ENCODE measurements around the gene ZNF536.

ZNF536 gene

DNA sequence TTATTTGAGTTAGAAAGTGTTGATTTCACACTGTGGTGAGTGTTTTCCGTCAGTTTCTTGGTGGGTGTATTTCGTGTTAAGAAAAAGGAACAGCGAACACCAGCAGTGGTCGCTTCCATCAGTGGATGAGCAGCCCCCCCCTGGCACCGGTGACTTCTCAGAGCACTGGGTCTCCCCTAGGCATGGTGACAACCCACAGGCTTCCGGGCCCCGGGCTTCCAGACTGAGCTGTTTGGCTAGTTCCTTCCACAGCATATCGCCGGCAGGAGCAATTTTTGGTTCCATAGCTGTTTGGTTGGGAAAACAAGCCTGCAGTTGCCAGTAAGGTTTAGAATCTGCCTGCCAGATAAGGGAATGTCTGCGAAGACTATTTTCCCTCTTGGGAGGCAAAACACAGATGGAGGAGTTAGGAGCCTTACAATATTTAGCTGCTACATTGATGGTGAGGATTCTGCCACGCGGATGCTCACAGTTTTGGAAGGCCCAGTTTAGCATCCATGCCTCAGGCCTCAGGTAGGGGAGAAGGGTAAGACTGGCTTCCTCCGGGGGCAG is 18.7 kb upstream of the ZNF536 start:
- Histone ChIP-seq H3K4me1 (ENCODE audit: low read length) (no peaks in the 10 kb centered on the region), H3K4me2 (ENCODE audit: low read depth, low read length) (no peak overlapping the region), H3K27ac (ENCODE audit: low read length) (no peak overlapping the region), H3F3A (ENCODE audit: insufficient read depth, low read length) (no peaks in the 10 kb centered on the region), H3K9ac (ENCODE audit: low read length) (no peak overlapping the region), H2AFZ (ENCODE audit: low read length) (no peak overlapping the region), H3K36me3 (replicated peaks; ENCODE audit: insufficient read depth, low read length) (no peaks in the 10 kb centered on the region), H4K20me1 (ENCODE audit: insufficient read depth, low read length) (no peaks in the 10 kb centered on the region), H3K9me3 (replicated peaks; ENCODE audit: insufficient read depth, low read length) (no peaks in the 10 kb centered on the region), H3K27me3 (replicated peaks; ENCODE audit: insufficient read depth, low read length) (peaks cover 83% of the 10 kb centered on the region), H3K9me2 (replicated peaks; ENCODE audit: insufficient read depth, low read length) (no peaks in the 10 kb centered on the region), H3K79me2 (ENCODE audit: low read length) (no peaks in the 10 kb centered on the region), H3K4me3 (ENCODE audit: low read length) (no peak overlapping the region)
- no peak for DNase-seq
- TF ChIP-seq, protein P1, sequence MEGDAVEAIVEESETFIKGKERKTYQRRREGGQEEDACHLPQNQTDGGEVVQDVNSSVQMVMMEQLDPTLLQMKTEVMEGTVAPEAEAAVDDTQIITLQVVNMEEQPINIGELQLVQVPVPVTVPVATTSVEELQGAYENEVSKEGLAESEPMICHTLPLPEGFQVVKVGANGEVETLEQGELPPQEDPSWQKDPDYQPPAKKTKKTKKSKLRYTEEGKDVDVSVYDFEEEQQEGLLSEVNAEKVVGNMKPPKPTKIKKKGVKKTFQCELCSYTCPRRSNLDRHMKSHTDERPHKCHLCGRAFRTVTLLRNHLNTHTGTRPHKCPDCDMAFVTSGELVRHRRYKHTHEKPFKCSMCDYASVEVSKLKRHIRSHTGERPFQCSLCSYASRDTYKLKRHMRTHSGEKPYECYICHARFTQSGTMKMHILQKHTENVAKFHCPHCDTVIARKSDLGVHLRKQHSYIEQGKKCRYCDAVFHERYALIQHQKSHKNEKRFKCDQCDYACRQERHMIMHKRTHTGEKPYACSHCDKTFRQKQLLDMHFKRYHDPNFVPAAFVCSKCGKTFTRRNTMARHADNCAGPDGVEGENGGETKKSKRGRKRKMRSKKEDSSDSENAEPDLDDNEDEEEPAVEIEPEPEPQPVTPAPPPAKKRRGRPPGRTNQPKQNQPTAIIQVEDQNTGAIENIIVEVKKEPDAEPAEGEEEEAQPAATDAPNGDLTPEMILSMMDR (IDR thresholded peaks at IDR 0.05; ENCODE audit: low read length) = no peak
- TF ChIP-seq EZH2phosphoT487 (IDR thresholded peaks at IDR 0.05; ENCODE audit: low read length) (no peak), EZH2 (optimal IDR thresholded peaks at IDR 0.05; ENCODE audit: low read depth, low read length) (no peak)

DNA sequence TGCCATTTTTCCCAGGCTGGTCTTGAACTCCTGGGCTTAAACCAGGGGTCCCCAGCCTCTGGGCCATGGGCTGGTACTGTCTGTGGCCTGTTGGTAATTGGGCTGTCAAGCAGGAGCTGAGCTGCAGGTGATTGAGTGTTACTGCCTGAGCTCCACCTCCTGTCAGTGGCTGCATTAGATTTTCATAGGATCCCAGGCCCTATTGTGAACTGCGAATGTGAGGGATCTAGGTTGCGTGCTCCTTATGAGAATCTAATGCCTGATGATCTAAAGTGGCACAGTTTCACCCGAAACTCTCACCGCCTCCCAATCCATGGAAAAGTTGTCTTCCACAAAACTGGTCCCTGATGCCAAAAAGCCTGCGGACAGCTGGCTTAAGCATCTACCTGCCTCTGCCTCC is 16.6 kb upstream of the ZNF536 start:
- H3K4me2 ChIP-seq (ENCODE audit: low read depth, low read length) = no peak overlapping the region
- no peaks in the 10 kb centered on the region for H3K36me3 ChIP-seq (replicated peaks; ENCODE audit: insufficient read depth, low read length)
- no peak overlapping the region for H2AFZ ChIP-seq (ENCODE audit: low read length)
- H3K9me3 ChIP-seq (replicated peaks; ENCODE audit: insufficient read depth, low read length) = no peaks in the 10 kb centered on the region
- H3K4me3 ChIP-seq (ENCODE audit: low read length) = no peak overlapping the region
- no peak overlapping the region for H3K27ac ChIP-seq (ENCODE audit: low read length)
- H3F3A ChIP-seq (ENCODE audit: insufficient read depth, low read length) = no peaks in the 10 kb centered on the region
- H3K27me3 ChIP-seq (replicated peaks; ENCODE audit: insufficient read depth, low read length) = peaks cover 91% of the 10 kb centered on the region
- DNase-seq = no peak
- TF ChIP-seq, protein P1 (IDR thresholded peaks at IDR 0.05; ENCODE audit: low read length) = no peak
- TF ChIP-seq EZH2phosphoT487 (IDR thresholded peaks at IDR 0.05; ENCODE audit: low read length) = no peak
- TF ChIP-seq EZH2 (optimal IDR thresholded peaks at IDR 0.05; ENCODE audit: low read depth, low read length) = no peak
- no peak overlapping the region for H3K9ac ChIP-seq (ENCODE audit: low read length)
- H3K4me1 ChIP-seq (ENCODE audit: low read length) = no peaks in the 10 kb centered on the region
- no peaks in the 10 kb centered on the region for H3K79me2 ChIP-seq (ENCODE audit: low read length)
- H3K9me2 ChIP-seq (replicated peaks; ENCODE audit: insufficient read depth, low read length) = no peaks in the 10 kb centered on the region
- no peaks in the 10 kb centered on the region for H4K20me1 ChIP-seq (ENCODE audit: insufficient read depth, low read length)

DNA sequence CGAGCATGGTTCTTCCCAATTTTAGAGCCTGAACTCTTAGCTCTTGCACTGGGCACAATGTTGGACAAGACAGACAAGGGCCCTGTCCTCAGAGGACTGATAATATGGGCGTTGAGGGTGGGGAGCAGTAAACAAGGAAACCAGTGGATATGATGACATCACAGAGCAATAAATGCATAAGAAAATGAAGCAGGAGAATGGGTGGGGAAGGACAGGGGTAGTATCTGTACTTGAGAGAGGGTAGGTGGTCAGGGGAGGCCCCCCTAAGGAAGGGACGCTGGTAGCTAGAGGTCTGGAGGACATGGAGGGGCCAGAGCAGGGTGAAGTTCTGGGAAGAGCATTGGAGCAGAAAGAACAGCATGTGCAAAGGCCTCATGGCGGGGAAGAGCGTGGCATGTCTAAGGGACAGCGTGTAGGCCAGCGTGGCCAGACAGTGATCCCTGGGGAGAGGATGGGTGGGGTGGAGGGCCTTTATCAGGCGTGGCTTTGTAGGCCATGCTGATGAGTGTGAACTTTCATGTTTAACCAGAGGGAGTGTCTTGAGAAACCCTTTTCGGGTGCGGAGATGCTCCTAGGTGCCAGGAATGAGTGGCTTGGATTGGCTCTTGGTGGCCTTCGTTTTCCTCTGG is 15.1 kb upstream of the ZNF536 start:
- Histone ChIP-seq H3K4me1 (ENCODE audit: low read length) (no peaks in the 10 kb centered on the region), H3K79me2 (ENCODE audit: low read length) (no peaks in the 10 kb centered on the region), H3K27me3 (replicated peaks; ENCODE audit: insufficient read depth, low read length) (peaks cover 89% of the 10 kb centered on the region), H3K9ac (ENCODE audit: low read length) (no peak overlapping the region), H3K4me2 (ENCODE audit: low read depth, low read length) (no peak overlapping the region), H3K4me3 (ENCODE audit: low read length) (no peak overlapping the region), H3K27ac (ENCODE audit: low read length) (no peak overlapping the region), H2AFZ (ENCODE audit: low read length) (no peak overlapping the region), H4K20me1 (ENCODE audit: insufficient read depth, low read length) (no peaks in the 10 kb centered on the region), H3K9me2 (replicated peaks; ENCODE audit: insufficient read depth, low read length) (no peaks in the 10 kb centered on the region), H3K9me3 (replicated peaks; ENCODE audit: insufficient read depth, low read length) (no peaks in the 10 kb centered on the region), H3K36me3 (replicated peaks; ENCODE audit: insufficient read depth, low read length) (no peaks in the 10 kb centered on the region), H3F3A (ENCODE audit: insufficient read depth, low read length) (no peaks in the 10 kb centered on the region)
- no peak for DNase-seq
- TF ChIP-seq, protein P1 (IDR thresholded peaks at IDR 0.05; ENCODE audit: low read length) = no peak
- TF ChIP-seq EZH2phosphoT487 (IDR thresholded peaks at IDR 0.05; ENCODE audit: low read length) (no peak), EZH2 (optimal IDR thresholded peaks at IDR 0.05; ENCODE audit: low read depth, low read length) (no peak)
